Keratinocyte (primary cell): ENCODE results near the gene ZNF530. TPM values are rescaled to one million over a fixed set of nuclear protein-coding genes. Genes with fewer than 3 reads are reported as not detected.

ENCODE experiments used
- DNase-seq: peaks from one replicate; pipeline ENCODE4 v3.0.0-alpha.2; 2011; ENCODE audit warnings: low read depth, missing footprints, low spot score
- FAIRE-seq: peaks from 2 replicates; lab custom pipeline; 2011; peaks lifted over from hg19 to GRCh38; lab: Jason Lieb, UNC
- H2AFZ ChIP-seq: 2 replicates; pipeline ENCODE4 v1.6.0; 2012; ENCODE audit warnings: low read length, control low read depth, inconsistent platforms; ENCODE audit not compliant: control insufficient read depth
- H3K27ac ChIP-seq: 2 replicates; pipeline ENCODE4 v1.5.1; 2011; ENCODE audit warnings: low read length; ENCODE audit not compliant: control insufficient read depth, insufficient read depth
- H3K27me3 ChIP-seq: 3 replicates; pipeline ENCODE4 v1.6.0; 2011; ENCODE audit warnings: low read length; ENCODE audit not compliant: control insufficient read depth, insufficient read depth; ENCODE audit errors: extremely low read depth
- H3K36me3 ChIP-seq, 2 experiments: 2 replicates in 1 of 2; 3 replicates in 1 of 2; pipeline ENCODE4 v1.5.1; 2011; ENCODE audit warnings: low read length in 2 of 2, mild to moderate bottlenecking in 1 of 2; ENCODE audit not compliant: control insufficient read depth in 2 of 2, insufficient read depth in 2 of 2; ENCODE audit errors: extremely low read depth in 1 of 2
- H3K4me1 ChIP-seq: 3 replicates; pipeline ENCODE4 v1.5.1; 2011; ENCODE audit warnings: low read length; ENCODE audit not compliant: control insufficient read depth, insufficient read depth; ENCODE audit errors: extremely low read depth
- H3K4me2 ChIP-seq: 3 replicates; pipeline ENCODE4 v1.6.0; 2011; ENCODE audit warnings: low read depth, low read length; ENCODE audit not compliant: control insufficient read depth, insufficient read depth; ENCODE audit errors: extremely low read depth
- H3K4me3 ChIP-seq, 3 experiments: fragments of 200-600 bp in 1 of 3; sonication (generic) in 1 of 3; 2 replicates in 2 of 3; 3 replicates in 1 of 3; pipeline ENCODE4 v1.5.1; 2011 to 2016; ENCODE audit warnings: low read length in 3 of 3, mild to moderate bottlenecking in 3 of 3, control low read depth in 2 of 3, inconsistent platforms in 1 of 3, low read depth in 1 of 3, mixed read lengths in 1 of 3, mixed run types in 1 of 3, moderate library complexity in 1 of 3; ENCODE audit not compliant: control insufficient read depth in 2 of 3, insufficient read depth in 2 of 3; ENCODE audit errors: extremely low read depth in 1 of 3
- H3K79me2 ChIP-seq: 2 replicates; pipeline ENCODE4 v1.6.0; 2012; ENCODE audit warnings: low read length; ENCODE audit not compliant: control insufficient read depth, insufficient read depth
- H3K9ac ChIP-seq: 3 replicates; pipeline ENCODE4 v1.6.0; 2011; ENCODE audit warnings: low read length; ENCODE audit not compliant: control insufficient read depth, insufficient read depth; ENCODE audit errors: extremely low read depth
- H3K9me1 ChIP-seq: 3 replicates; pipeline ENCODE4 v1.6.0; 2011; ENCODE audit warnings: low read length; ENCODE audit not compliant: control insufficient read depth, insufficient read depth; ENCODE audit errors: extremely low read depth
- H3K9me3 ChIP-seq: 2 replicates; pipeline ENCODE4 v1.5.1; 2012; ENCODE audit warnings: low read depth, low read length; ENCODE audit not compliant: control insufficient read depth
- H4K20me1 ChIP-seq: 3 replicates; pipeline ENCODE4 v1.6.0; 2011; ENCODE audit warnings: low read length; ENCODE audit not compliant: control insufficient read depth, insufficient read depth; ENCODE audit errors: extremely low read depth
- CTCF ChIP-seq, 3 experiments: IDR thresholded peaks in 1 of 3; conservative IDR thresholded peaks in 1 of 3; optimal IDR thresholded peaks in 1 of 3; 2 replicates in 2 of 3; 3 replicates in 1 of 3; pipeline versions ENCODE3 to v1.5.1; 2011; ENCODE audit warnings: low read length in 3 of 3, mild to moderate bottlenecking in 3 of 3, moderate library complexity in 2 of 3, control low read depth in 1 of 3, inconsistent platforms in 1 of 3; ENCODE audit not compliant: insufficient read depth in 2 of 3; ENCODE audit errors: extremely low read depth in 1 of 3
- EZH2 ChIP-seq: IDR thresholded peaks from one replicate; pipeline ENCODE4 v1.6.1; 2012; ENCODE audit warnings: inconsistent platforms, mild to moderate bottlenecking, low read length, moderate library complexity
- dilution Hi-C: fragments of 300-500 bp; cut with MboI; formaldehyde crosslinking; loops from one replicate; pipeline ENCODE4 v1.7.0; 2020; ENCODE audit warnings: low sequenced_read_pairs; ENCODE audit not compliant: extremely low pct_ligation_motif_present
- polyA minus RNA-seq, 3 experiments: library from RNA; depleted of rRNA, polyadenylated mRNA; stranded (reverse); fragments of >200 nt; gene quantifications; 1 replicate in 1 of 3; 2 replicates in 1 of 3; 3 replicates in 1 of 3; pipeline ENCODE4 v1.2.3, GENCODE V29; 2011
- polyA plus RNA-seq, 5 experiments: library from polyadenylated mRNA; depleted of rRNA in 3 of 5; stranded (reverse) in 3 of 5; stranded (forward) in 1 of 5; unstranded in 1 of 5; fragments of >200 nt; gene quantifications; 1 replicate in 1 of 5; 2 replicates in 3 of 5; 3 replicates in 1 of 5; pipeline versions ENCODE4 v1.2.1 to v1.2.3, GENCODE V29; 2011 to 2012; ENCODE audit warnings: missing spikeins in 2 of 5, low read depth in 1 of 5, low replicate concordance in 1 of 5

ZNF530 gene
- polyA plus RNA-seq (3.6 to 4.2 TPM (median 3.9 TPM) in 3 replicates), polyA minus RNA-seq (0.43 to 2.5 TPM (median 1.5 TPM) in 3 replicates)
- 0.15 TPM for polyA plus RNA-seq (2011; ENCODE audit: low read depth)
- polyA plus RNA-seq (2011; cell fraction: cytosol; rRNA removed), result 1.5 and 3.1 TPM in 2 replicates
- polyA plus RNA-seq (2011; cell fraction: nucleus; rRNA removed), result 5.2 and 5.3 TPM in 2 replicates
- 1.5 and 3.7 TPM in 2 replicates for polyA plus RNA-seq (2012; ENCODE audit: low replicate concordance)
- 5.8 TPM for polyA minus RNA-seq (2011; cell fraction: cytosol; rRNA and poly(A)+ RNA removed)
- polyA minus RNA-seq (2011; cell fraction: nucleus; rRNA and poly(A)+ RNA removed), result 3.9 and 4.0 TPM in 2 replicates

GRCh38 chr19:57599761-57600383, at the start of gene ZNF530:
Gene ZNF530, plus strand, starts transcription at chr19:57599885. Its CDS starts 4,461 bp downstream, at chr19:57604346.
- peaks cover 5% of the 10 kb centered on the region for H3K4me1 ChIP-seq
- no peaks in the 10 kb centered on the region for H3K9me1 ChIP-seq
- DNase-seq, result peak; percentile 49
- dilution Hi-C loops, result no loop called here
- FAIRE-seq, result peak; percentile 95
- peak within 1 kb of the TSS; percentile 16 for H3K27ac ChIP-seq
- H3K9ac ChIP-seq, result peak within 1 kb of the TSS; percentile 71
- peaks cover 15% of the 10 kb centered on the region for H3K79me2 ChIP-seq
- no peaks in the 10 kb centered on the region for H3K27me3 ChIP-seq
- H4K20me1 ChIP-seq, result no peaks in the 10 kb centered on the region
- H3K4me2 ChIP-seq, result peak within 1 kb of the TSS; percentile 93
- H2AFZ ChIP-seq, result peak within 1 kb of the TSS; percentile 97
- peaks cover 0 to 3% of the 10 kb centered on the region in 2 experiments for H3K36me3 ChIP-seq
- peak within 1 kb of the TSS; percentile 77 to 87 (median 85) for H3K4me3 ChIP-seq
- no peaks in the 10 kb centered on the region for H3K9me3 ChIP-seq
- TF ChIP-seq EZH2 (no peak), CTCF (optimal IDR thresholded peaks at IDR 0.05 in 1 of 3, IDR thresholded peaks at IDR 0.05 in 1 of 3, conservative IDR thresholded peaks at IDR 0.05 in 1 of 3; ENCODE audit: extremely low read depth in 1 of 3, insufficient read depth in 2 of 3, low read length in 3 of 3) (no peak)

GRCh38 chr19:57552432-57552831, 47.3 kb upstream of the ZNF530 start:
- peaks cover 2% of the 10 kb centered on the region for H3K79me2 ChIP-seq
- H3K36me3 ChIP-seq, result peaks cover 35 to 51% of the 10 kb centered on the region in 2 experiments
- H3K4me2 ChIP-seq, result no peak overlapping the region
- no peaks in the 10 kb centered on the region for H3K27me3 ChIP-seq
- no peak overlapping the region for H2AFZ ChIP-seq
- FAIRE-seq (no peak), DNase-seq (no peak)
- peak; percentile 8 to 18 (median 11) for TF ChIP-seq CTCF (optimal IDR thresholded peaks at IDR 0.05 in 1 of 3, IDR thresholded peaks at IDR 0.05 in 1 of 3, conservative IDR thresholded peaks at IDR 0.05 in 1 of 3; ENCODE audit: extremely low read depth in 1 of 3, insufficient read depth in 2 of 3, low read length in 3 of 3)
- no peak for TF ChIP-seq EZH2
- no peak overlapping the region for H3K4me3 ChIP-seq
- peaks cover 12% of the 10 kb centered on the region for H3K9me3 ChIP-seq
- no peaks in the 10 kb centered on the region for H3K4me1 ChIP-seq
- dilution Hi-C loops, result no loop called here
- H3K27ac ChIP-seq, result no peak overlapping the region
- no peak overlapping the region for H3K9ac ChIP-seq
- H3K9me1 ChIP-seq, result no peaks in the 10 kb centered on the region
- H4K20me1 ChIP-seq, result no peaks in the 10 kb centered on the region
